DOHH2 (cell line): ENCODE results near the gene CEP135.

Experiments
- EZH2phosphoT487 ChIP-seq: fragments of 200-600 bp; sonication (generic); IDR thresholded peaks from 2 replicates; pipeline ENCODE4 v1.6.1; 2017; ENCODE audit warnings: borderline replicate concordance, mild to moderate bottlenecking, antibody characterized with exemption, low read length, moderate library complexity, mixed read lengths
- TF ChIP-seq, protein P1 (sequence below): fragments of 200-600 bp; sonication (generic); IDR thresholded peaks from one replicate; pipeline ENCODE4 v1.5.1; 2014; ENCODE audit warnings: antibody characterized with exemption, mild to moderate bottlenecking, low read depth, low read length; ENCODE audit not compliant: poor library complexity, severe bottlenecking

GRCh38 chr4:55967376-55967775 lies 18.6 kb downstream of the CEP135 start:
- TF ChIP-seq, protein P1, sequence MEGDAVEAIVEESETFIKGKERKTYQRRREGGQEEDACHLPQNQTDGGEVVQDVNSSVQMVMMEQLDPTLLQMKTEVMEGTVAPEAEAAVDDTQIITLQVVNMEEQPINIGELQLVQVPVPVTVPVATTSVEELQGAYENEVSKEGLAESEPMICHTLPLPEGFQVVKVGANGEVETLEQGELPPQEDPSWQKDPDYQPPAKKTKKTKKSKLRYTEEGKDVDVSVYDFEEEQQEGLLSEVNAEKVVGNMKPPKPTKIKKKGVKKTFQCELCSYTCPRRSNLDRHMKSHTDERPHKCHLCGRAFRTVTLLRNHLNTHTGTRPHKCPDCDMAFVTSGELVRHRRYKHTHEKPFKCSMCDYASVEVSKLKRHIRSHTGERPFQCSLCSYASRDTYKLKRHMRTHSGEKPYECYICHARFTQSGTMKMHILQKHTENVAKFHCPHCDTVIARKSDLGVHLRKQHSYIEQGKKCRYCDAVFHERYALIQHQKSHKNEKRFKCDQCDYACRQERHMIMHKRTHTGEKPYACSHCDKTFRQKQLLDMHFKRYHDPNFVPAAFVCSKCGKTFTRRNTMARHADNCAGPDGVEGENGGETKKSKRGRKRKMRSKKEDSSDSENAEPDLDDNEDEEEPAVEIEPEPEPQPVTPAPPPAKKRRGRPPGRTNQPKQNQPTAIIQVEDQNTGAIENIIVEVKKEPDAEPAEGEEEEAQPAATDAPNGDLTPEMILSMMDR: no peak
- TF ChIP-seq EZH2phosphoT487: no peak
